Body of pancreas (tissue), 4 donors: Measurements from ENCODE around the gene CARD8.

Experiments used
- CTCF ChIP-seq, 7 experiments: fragments of 450-650 bp in 4 of 7; fragments of 200-600 bp in 3 of 7; sonication (generic) in 3 of 7; IDR thresholded peaks; one replicate each; pipeline ENCODE4 v1.5.1; 2016 to 2019; ENCODE audit warnings: antibody characterized with exemption in 7 of 7
- POLR2A ChIP-seq, 3 donors: fragments of 450-650 bp; IDR thresholded peaks; one replicate each; pipeline ENCODE4 v1.6.1; 2016; ENCODE audit warnings: antibody characterized with exemption in 3 of 3, mild to moderate bottlenecking in 2 of 3

- TF ChIP-seq CTCF (IDR thresholded peaks at IDR 0.05) (no peak), POLR2A (IDR thresholded peaks at IDR 0.05) (no peak)
Measured at GRCh38 chr19:48287748-48288147, 32.0 kb upstream of the CARD8 start.
